HG02571 (cell line): Measurements from ENCODE around the gene HNRNPAB.
"Not testable (repeated sequence)": the region's sequence is repeated elsewhere in the genome, so short reads cannot be mapped to it uniquely, and the experiment has no call there.

Source experiments
- ATAC-seq: cut with Tn5 transposase; IDR thresholded peaks from one replicate; pipeline ENCODE4 v1.9.1; 2021; ENCODE audit warnings: mild to moderate bottlenecking, moderate library complexity; ENCODE audit not compliant: unreplicated experiment

HNRNPAB gene

GRCh38 chr5:178228609-178229008, 24.3 kb downstream of the HNRNPAB start:
- ATAC-seq = no peak

GRCh38 chr5:178229111-178229510, 24.8 kb downstream of the HNRNPAB start:
- not testable (repeated sequence) for ATAC-seq

GRCh38 chr5:178229861-178230260, 25.5 kb downstream of the HNRNPAB start:
- ATAC-seq = no peak

GRCh38 chr5:178230879-178231538, 26.7 kb downstream of the HNRNPAB start:
- ATAC-seq = no peak

- peak; percentile 2 for ATAC-seq
These were observed 27.3 kb downstream of the HNRNPAB start for GRCh38 chr5:178231539-178232123.

GRCh38 chr5:178232124-178232919, 28.0 kb downstream of the HNRNPAB start, which contains the start of gene PHYKPL:
Gene PHYKPL, minus strand, starts transcription at chr5:178232802. Its CDS starts 252 bp downstream, at chr5:178232550.
- ATAC-seq = peak; percentile 61

- ATAC-seq = no peak
These were observed 28.6 kb downstream of the HNRNPAB start for GRCh38 chr5:178232920-178233429.

GRCh38 chr5:178234121-178234749, 29.9 kb downstream of the HNRNPAB start:
- no peak for ATAC-seq

- ATAC-seq = no peak
These were observed 30.6 kb downstream of the HNRNPAB start for GRCh38 chr5:178234750-178235587.

GRCh38 chr5:178235588-178235974, 31.2 kb downstream of the HNRNPAB start:
- ATAC-seq = no peak

GRCh38 chr5:178236126-178236525, 31.8 kb downstream of the HNRNPAB start:
- no peak for ATAC-seq

GRCh38 chr5:178236679-178237078, 32.3 kb downstream of the HNRNPAB start:
- ATAC-seq = no peak

- no peak for ATAC-seq
These were observed 33.3 kb downstream of the HNRNPAB start for GRCh38 chr5:178237431-178238312.

- ATAC-seq = no peak
These were observed 33.9 kb downstream of the HNRNPAB start for GRCh38 chr5:178238313-178238635.

GRCh38 chr5:178238711-178239592, 34.6 kb downstream of the HNRNPAB start:
- ATAC-seq = no peak

- ATAC-seq = not testable (repeated sequence)
These were observed 35.4 kb downstream of the HNRNPAB start for GRCh38 chr5:178239626-178240301.

GRCh38 chr5:178240341-178240741, 36.0 kb downstream of the HNRNPAB start:
- no peak for ATAC-seq

- no peak for ATAC-seq
These were observed 36.4 kb downstream of the HNRNPAB start for GRCh38 chr5:178240766-178241165.
